Heart left ventricle (tissue), 13 donors: ENCODE results near the gene BCR.

Experiments
- CTCF ChIP-seq, 12 donors: fragments of 200-600 bp; sonication (generic) in 4 of 12; IDR thresholded peaks; one replicate each; pipeline versions ENCODE4 v1.5.0 to v1.8.0; 2018 to 2022; ENCODE audit warnings: antibody characterized with exemption in 12 of 12, mild to moderate bottlenecking in 5 of 12
- POLR2A ChIP-seq, 2 donors: fragments of 450-650 bp; IDR thresholded peaks; one replicate each; pipeline ENCODE4 v1.6.1; 2017; ENCODE audit warnings: antibody characterized with exemption in 2 of 2, mild to moderate bottlenecking in 2 of 2, moderate library complexity in 2 of 2
- donor health status: ischemic (EF 13 %, LVEDD 7.1; RV severe dilation, severe dysfunction).
- donor health status: DM: no; HTN: yes; CAD: no.
- donor health status: DM: no; HTN: no; CAD: no.
- donor health status: ischemic (EF 25% LVEDD 6.9; RV normal size, moderate dysfunction).
- donor health status: ischemic (EF 25% LVEDD 5.7; RV mildly dilated, moderate dysfunction).
- donor health status: ischemic (EF 35%, LVEDD 5.7; RV mildly dilated, moderate dysfunction).
- donor health status: nonischemic (EF 11% LVEDD 7.7; RV severe dilation, severe dysfunction).
- donor health status: DM: yes; HTN: yes; CAD: no.
- donor health status: PGD.
- donor health status: ischemic (EF 29% LVEDD 5.4; RV normal size, mild dysfunction).
- donor health status: nonischemic (EF 23%, LVEDD 6.1; RV moderate dilation, normal function).

- TF ChIP-seq CTCF (IDR thresholded peaks at IDR 0.05) = no peak
- no peak for TF ChIP-seq POLR2A (IDR thresholded peaks at IDR 0.05)
Observed at GRCh38 chr22:23300476-23300875, 120.2 kb downstream of the BCR start.
